Nephron progenitor cell (in vitro differentiated cells): ENCODE results near the gene TAS2R41.

Experiments used
- DNase-seq: peaks from one replicate; pipeline ENCODE4 v3.0.0; 2021
- H3K27ac Mint-ChIP-seq: 2 replicates; pipeline ENCODE4 v1.8.0; 2021; ENCODE audit warnings: mild to moderate bottlenecking, moderate library complexity, mixed read lengths
- H3K27me3 Mint-ChIP-seq: 2 replicates; pipeline ENCODE4 v1.8.0; 2021; ENCODE audit warnings: mild to moderate bottlenecking, low read depth, mixed read lengths; ENCODE audit not compliant: poor library complexity
- H3K36me3 Mint-ChIP-seq: 2 replicates; pipeline ENCODE4 v1.8.0; 2021; ENCODE audit warnings: low read depth, mixed read lengths
- H3K4me1 Mint-ChIP-seq: 2 replicates; pipeline ENCODE4 v1.8.0; 2021; ENCODE audit warnings: mixed read lengths
- H3K4me3 Mint-ChIP-seq: 2 replicates; pipeline ENCODE4 v1.8.0; 2021; ENCODE audit warnings: mild to moderate bottlenecking, moderate library complexity, mixed read lengths
- H3K9me3 Mint-ChIP-seq: 2 replicates; pipeline ENCODE4 v1.8.0; 2021; ENCODE audit warnings: mild to moderate bottlenecking, moderate library complexity, mixed read lengths
- TF ChIP-seq, protein P1 (sequence below): fragments of 200-600 bp; sonication (generic); IDR thresholded peaks from 2 replicates; pipeline ENCODE4 v1.5.0; 2021; ENCODE audit warnings: antibody characterized with exemption

Gene TAS2R41

DNA sequence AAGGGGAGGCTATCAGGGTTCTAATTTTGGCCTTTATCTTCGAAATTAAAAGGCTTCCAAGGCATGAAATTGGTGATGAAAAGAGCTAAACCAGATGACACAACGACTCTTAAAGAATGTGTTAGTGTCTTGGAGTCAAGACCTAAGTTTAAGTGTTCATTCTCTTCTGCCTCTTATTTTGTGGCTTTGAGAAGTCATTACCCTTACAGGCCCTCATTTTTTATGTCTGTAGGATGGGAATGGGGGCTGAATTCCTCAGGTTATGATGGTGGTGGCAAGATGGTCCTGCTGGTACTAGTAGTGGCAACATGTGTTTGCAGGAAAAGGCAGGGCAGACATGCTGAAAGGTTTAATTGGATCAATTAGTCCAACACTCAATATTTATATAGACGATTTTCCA lies 19.0 kb upstream of the TAS2R41 start:
- Mint-ChIP-seq H3K4me1 (no peaks in the 10 kb centered on the region), H3K27ac (no peak overlapping the region), H3K9me3 (peaks cover 17% of the 10 kb centered on the region), H3K4me3 (no peak overlapping the region), H3K27me3 (peaks cover 4% of the 10 kb centered on the region), H3K36me3 (no peaks in the 10 kb centered on the region)
- no peak for DNase-seq
- TF ChIP-seq, protein P1, sequence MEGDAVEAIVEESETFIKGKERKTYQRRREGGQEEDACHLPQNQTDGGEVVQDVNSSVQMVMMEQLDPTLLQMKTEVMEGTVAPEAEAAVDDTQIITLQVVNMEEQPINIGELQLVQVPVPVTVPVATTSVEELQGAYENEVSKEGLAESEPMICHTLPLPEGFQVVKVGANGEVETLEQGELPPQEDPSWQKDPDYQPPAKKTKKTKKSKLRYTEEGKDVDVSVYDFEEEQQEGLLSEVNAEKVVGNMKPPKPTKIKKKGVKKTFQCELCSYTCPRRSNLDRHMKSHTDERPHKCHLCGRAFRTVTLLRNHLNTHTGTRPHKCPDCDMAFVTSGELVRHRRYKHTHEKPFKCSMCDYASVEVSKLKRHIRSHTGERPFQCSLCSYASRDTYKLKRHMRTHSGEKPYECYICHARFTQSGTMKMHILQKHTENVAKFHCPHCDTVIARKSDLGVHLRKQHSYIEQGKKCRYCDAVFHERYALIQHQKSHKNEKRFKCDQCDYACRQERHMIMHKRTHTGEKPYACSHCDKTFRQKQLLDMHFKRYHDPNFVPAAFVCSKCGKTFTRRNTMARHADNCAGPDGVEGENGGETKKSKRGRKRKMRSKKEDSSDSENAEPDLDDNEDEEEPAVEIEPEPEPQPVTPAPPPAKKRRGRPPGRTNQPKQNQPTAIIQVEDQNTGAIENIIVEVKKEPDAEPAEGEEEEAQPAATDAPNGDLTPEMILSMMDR = no peak

DNA sequence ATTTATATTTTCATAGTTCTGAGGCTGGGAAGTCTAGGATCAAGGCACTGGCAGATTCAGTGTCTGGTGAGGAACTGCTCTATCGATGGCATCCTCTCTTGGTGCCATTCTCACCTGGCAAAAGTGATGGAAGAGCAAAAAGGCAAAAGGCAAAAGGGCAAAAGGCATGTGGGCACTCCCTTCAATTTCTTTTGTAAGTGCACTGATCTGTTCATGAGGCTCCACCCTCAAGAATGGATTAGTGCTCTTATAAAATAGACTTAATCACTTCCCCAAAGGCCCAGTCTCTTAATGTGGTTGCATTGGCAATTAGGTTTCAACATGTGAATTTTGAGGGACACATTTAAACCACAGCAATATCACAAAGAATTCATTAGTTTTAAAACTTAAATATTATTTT lies 18.3 kb upstream of the TAS2R41 start:
- no peak for DNase-seq
- peaks cover 4% of the 10 kb centered on the region for H3K27me3 Mint-ChIP-seq
- no peak overlapping the region for H3K4me3 Mint-ChIP-seq
- H3K36me3 Mint-ChIP-seq = no peaks in the 10 kb centered on the region
- TF ChIP-seq, protein P1 = no peak
- no peaks in the 10 kb centered on the region for H3K4me1 Mint-ChIP-seq
- H3K27ac Mint-ChIP-seq = no peak overlapping the region
- H3K9me3 Mint-ChIP-seq = peaks cover 17% of the 10 kb centered on the region

DNA sequence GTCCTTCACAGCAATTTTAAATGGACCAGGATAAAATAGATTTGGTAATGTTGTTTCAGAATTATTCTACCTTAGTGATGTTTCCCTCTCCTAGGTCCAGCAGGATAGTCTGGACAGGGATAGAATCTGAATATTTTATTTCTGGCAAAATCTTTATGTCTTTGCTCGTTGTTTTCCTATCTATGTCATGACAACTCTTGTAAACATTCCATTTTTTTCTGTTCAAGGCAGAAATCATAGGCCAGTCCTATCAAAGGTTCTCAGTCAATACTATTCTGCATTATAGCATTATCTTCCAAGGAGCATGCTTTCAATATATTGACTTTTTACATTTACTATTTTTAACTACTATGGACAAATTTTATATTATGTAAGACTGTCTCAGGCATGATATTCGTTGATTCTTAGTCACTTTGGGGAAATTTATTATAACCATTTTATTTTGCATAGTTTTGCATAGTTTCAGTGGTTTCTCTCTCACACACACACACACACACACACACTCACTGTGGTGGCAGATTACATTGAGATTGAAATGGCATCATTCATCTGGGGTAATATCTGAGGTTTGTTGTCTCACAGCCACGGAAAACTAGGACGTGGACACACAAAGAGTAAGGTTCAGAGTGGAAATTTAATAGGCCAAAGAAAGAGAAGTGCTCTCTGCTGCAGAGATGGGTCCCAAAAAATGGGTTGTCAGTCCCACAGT lies 17.2 kb upstream of the TAS2R41 start:
- H3K27ac Mint-ChIP-seq = no peak overlapping the region
- H3K4me3 Mint-ChIP-seq = no peak overlapping the region
- H3K4me1 Mint-ChIP-seq = no peaks in the 10 kb centered on the region
- peaks cover 4% of the 10 kb centered on the region for H3K27me3 Mint-ChIP-seq
- DNase-seq = no peak
- peaks cover 17% of the 10 kb centered on the region for H3K9me3 Mint-ChIP-seq
- TF ChIP-seq, protein P1 = no peak
- no peaks in the 10 kb centered on the region for H3K36me3 Mint-ChIP-seq

DNA sequence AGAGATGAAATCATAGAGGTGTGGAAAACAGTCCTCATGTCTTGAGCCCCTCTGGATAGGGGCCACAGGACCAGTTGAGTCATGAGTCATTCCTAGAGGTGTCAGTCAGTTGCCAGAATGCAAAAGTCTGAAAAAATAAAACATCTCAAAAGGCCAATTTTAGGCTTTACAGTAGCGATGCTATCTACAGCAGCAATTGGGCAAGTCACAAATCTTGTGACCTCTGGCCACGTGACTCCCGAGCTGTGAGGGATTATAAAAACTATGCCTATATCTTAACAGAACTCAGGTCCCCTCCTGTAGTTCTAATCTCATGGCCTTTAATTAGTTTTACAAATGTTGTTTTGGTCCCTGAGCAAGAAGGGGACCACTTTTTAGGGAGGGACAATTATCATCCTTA lies 15.6 kb upstream of the TAS2R41 start:
- H3K9me3 Mint-ChIP-seq = peaks cover 17% of the 10 kb centered on the region
- no peak overlapping the region for H3K27ac Mint-ChIP-seq
- H3K4me3 Mint-ChIP-seq = no peak overlapping the region
- no peaks in the 10 kb centered on the region for H3K4me1 Mint-ChIP-seq
- no peaks in the 10 kb centered on the region for H3K36me3 Mint-ChIP-seq
- no peaks in the 10 kb centered on the region for H3K27me3 Mint-ChIP-seq
- TF ChIP-seq, protein P1 = no peak
- no peak for DNase-seq

DNA sequence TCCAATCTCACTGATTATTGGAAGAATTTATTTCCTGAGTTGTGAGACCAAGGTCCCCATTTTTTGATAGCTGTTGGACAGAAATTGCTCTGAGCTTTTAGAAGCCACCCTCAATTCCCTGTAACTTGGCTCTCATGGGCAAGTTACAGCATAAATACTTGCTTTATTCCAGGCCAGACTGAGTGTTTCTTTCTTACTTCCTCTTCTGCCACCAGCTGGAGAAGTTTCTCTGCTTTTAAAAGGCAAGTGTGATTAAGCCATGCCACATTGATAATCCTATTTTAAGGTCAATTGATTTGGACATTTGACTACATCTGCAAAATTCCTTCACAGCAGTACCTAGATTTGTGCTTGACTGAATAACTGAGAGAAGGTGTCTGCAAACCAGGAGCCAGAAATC lies 14.1 kb upstream of the TAS2R41 start:
- no peak overlapping the region for H3K4me3 Mint-ChIP-seq
- peaks cover 17% of the 10 kb centered on the region for H3K9me3 Mint-ChIP-seq
- H3K36me3 Mint-ChIP-seq = no peaks in the 10 kb centered on the region
- H3K27me3 Mint-ChIP-seq = peaks cover 4% of the 10 kb centered on the region
- H3K4me1 Mint-ChIP-seq = no peaks in the 10 kb centered on the region
- TF ChIP-seq, protein P1 = no peak
- H3K27ac Mint-ChIP-seq = no peak overlapping the region
- no peak for DNase-seq

DNA sequence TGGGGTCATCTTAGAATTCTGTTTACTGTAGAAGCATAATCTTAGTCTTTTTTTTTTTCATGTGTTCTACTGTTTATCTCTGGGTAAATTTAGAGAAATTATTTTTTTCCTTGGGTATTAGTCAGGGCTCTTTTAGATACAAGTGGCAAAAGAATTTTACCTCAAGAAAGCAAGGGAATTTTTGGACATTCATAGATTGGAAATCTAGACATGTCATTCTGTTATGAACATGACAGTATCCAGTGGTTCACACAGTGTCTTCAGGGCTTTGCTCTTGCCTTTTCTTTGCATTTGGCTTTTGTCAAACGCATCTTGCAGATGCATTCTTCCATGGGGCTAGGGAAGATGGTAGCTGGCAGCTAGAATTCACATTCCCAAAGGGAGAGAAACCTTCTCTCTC lies 13.7 kb upstream of the TAS2R41 start:
- no peak for DNase-seq
- Mint-ChIP-seq H3K36me3 (no peaks in the 10 kb centered on the region), H3K4me3 (no peak overlapping the region), H3K9me3 (peaks cover 17% of the 10 kb centered on the region), H3K27me3 (peaks cover 4% of the 10 kb centered on the region), H3K27ac (no peak overlapping the region), H3K4me1 (no peaks in the 10 kb centered on the region)
- TF ChIP-seq, protein P1 = no peak
